Ecto neural progenitor cell (in vitro differentiated cells): ENCODE results near the gene KCTD18.

Experiments
- DNase-seq: peaks from one replicate; pipeline ENCODE4 v3.0.0-alpha.2; 2018; ENCODE audit warnings: low spot score

Gene KCTD18

DNA sequence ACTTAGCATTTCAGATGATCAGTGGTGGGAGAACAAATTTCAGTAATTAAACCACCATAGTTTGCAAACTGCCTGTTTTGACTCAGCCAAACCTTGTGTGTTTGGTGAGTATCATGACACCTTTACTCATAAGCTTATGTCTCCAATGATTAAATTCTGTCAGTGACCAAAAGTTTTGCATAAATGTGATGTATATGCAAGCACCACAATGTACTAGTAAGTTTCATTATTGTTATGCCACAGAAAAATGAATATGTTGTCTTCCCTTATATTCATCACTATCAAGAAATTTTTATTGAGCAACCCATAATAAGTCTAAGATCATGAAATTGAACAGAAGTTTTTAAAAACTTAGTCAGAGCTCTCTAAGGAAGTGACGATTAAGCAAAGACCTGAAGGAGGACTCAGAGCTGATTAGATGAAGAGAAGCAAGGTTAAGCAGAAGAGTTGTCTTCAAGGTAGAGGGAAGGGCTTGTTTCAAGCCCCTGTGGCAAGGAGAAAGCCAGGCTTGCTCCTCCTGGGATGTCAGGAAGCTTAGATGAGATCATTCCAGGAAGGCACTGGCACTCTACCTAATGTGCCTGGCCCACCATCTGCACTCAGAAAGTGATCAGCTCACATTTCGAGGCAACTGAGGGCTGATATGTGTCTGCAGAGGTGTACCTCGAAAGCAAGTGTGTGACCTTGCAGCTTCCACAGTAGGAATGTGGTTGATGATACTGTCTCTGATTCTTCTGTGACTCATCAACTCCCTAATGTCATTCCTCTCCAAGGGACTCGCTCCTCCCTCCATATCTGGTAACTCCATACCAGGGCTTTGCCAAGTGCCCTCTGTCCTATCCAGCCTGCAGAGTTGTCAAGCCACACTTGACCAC, 54.7 kb downstream of the KCTD18 start:
- DNase-seq, result no peak

DNA sequence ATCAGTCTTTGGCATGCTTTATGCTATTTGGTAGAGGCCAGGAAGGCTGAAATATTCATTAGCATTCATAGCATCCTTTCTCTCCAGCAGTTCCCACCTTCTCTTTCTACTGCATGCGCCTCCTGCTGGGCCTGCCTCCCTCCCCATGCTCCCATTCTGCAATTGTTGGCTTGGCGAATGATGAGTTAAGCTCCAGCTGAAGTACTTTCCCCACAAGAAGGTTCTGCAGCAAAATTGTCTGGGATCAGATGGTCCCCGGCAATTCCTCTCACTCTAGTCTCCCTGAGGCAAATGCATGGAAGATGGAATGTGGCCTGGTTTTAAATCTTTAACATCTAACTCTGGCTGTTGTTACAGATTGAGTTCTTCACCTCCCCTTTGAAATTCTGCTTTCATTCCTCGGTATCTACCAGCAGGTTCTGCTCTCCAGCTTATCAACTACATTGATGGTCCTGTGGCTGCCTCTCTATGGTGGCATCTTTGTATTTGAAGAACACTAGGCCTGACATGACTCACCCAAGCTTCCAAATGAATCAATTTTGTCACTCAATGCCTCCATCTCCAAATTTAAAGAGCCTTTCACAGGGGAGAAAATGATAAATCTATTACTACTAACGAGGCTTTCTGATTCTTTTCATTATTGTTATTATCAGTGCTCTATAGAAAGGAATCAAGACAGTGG, 55.9 kb downstream of the KCTD18 start:
- no peak for DNase-seq

DNA sequence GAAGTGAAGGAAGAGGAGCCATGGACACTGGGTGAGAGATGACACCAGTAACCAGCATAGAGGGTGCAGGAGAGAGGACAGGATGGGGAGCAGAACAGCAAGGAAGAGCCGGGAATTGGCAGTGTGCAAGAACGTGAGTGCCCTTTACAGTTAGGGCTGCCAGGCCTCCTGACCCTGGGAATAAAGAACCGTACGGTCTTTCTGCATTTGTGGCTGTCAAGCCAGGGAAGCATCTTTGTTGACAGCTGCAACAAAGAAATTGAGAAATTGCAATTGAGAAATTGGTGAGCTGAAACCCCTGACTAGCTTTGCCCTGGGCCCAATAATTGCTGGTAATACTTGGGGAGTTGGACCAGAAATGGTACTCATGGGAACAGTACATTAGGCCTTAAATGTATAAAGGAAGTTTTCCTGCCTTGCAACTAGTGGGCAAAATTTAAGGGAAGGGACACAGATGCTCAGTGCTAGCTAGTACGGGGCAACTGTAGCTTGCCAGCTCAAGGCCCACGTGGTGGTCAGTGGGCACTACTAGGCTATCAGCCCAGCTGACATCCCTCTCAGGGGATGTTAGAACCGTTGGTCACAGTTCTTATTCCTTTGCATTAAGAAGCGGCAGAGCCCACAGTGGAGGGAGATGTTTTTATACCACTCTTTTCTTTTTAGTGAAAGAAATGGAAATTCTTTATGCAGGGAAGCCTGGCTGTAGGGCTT, 56.6 kb downstream of the KCTD18 start:
- no peak for DNase-seq

DNA sequence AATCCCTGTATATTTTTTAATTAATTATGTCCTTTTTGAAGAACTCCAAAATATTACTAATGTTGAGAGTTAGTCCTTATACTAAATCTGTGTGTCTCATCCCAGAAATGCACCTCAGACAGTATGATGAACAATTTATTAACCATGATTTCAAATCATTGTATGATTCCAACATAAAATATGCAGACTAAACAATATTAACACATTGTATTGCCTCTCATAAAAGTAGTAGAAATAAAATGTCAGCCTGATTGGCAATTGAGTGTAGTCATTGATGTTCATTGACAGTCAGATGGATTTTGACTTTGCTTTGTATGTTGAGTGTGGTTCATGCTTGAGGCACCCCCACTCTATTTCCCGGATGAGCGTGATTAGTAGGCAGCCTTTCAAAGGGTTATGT, 57.5 kb downstream of the KCTD18 start:
- DNase-seq, result no peak

DNA sequence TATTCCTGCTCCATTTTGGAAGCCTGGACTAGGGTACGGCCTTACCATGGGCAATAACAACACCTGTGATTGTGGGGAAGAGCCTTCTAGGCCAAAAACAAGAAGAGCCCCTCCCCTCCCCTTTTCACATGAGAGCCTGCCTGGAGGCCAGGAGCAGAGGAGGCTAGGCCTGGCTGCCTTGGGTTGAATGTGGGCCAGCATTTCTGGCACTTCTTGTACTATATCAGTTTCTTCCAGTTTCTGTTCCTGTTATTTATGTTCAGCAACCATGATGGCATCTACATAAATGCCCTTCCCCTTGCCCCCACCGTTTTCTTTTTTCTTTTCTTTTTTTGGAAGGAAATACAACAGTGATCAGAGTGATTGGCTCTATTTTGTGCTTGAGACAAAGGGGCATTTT, 58.4 kb downstream of the KCTD18 start:
- no peak for DNase-seq

DNA sequence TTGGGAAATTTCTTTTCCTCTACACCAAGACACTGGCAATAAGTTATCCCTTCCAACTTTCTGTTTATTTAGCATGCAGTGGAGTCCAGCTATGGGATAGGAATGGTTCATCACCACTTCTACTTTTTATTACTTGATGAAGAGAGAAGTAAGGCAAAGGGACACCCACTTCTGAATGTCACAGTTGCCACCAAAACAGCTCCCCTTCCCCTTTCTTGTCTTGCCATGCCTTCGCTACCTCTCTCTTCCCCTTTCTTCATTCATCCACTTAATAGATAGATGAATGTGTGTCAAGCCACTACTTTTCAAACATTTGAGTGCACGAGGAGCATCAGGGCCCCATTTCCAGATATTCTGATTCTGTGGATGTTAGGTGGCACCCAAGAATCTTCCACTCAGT, 59.6 kb downstream of the KCTD18 start:
- DNase-seq, result no peak

DNA sequence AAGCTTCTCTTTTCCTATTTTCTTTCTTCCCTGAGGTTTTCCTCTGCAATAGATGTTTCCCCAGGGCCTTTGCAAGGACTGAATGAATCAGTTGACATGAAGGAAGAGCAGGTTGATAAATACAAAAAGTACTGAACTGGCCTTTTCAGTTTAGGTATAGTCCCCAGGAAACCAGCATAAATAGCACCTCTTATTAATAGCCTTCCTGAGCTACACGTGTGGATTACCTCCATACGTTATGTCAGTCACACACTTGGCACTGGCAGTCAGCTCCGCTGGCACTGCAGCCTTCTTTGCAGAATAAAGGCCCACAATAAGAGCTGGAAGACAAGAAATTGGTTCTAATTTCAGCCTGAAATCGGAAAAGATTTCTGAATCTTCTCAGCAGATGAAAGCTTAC, 60.7 kb downstream of the KCTD18 start:
- DNase-seq, result no peak

DNA sequence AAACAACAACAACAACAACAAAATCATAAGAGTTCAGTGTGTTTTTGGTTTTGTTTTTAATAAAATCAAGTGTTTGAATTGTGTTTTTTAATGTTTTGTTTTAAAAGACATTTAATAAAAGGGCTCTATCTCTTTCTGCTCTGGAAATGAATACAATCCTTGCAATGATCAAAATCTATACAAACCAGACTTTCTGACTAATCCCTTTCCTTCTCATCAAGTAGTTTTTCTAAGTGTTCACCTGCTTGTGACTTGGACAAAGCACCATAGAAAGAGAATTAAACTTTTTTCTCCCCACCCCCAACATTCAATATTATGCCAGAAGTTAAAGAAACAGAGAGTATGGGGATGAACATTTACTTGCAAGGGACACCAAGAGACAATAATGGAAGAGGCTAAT, 61.4 kb downstream of the KCTD18 start:
- no peak for DNase-seq

DNA sequence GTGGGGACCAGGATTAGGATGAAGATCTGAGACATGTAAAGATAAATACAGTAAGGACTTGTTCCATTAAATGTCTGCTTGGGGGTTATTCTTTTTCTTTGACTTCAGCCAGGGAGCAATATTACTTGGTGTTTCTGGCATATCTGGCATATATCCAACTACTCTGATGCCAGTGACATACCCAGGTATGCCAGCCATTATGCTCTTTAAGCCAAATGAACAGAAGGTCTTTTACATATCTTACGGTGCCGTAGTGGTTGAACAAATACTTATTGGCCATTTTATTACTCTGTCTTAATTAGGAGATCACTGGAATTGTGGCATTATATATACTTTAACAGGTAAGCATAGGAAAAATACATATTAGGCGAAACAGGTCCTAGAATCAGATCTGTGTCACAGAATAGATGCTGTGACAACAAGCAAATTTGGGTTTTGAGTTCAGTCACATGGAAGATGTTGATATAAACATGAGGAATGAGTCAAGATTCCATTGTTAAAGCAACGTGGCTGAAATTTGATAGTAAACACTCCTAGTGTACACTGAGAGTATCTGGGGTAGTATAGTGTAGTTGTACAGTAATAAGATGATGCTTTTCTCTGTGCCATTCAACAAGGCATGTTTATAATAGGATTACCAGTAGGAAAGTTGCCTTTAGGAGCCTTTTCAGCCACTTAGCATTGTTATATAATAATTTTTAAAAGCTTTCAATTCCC, 62.6 kb downstream of the KCTD18 start:
- DNase-seq, result no peak

DNA sequence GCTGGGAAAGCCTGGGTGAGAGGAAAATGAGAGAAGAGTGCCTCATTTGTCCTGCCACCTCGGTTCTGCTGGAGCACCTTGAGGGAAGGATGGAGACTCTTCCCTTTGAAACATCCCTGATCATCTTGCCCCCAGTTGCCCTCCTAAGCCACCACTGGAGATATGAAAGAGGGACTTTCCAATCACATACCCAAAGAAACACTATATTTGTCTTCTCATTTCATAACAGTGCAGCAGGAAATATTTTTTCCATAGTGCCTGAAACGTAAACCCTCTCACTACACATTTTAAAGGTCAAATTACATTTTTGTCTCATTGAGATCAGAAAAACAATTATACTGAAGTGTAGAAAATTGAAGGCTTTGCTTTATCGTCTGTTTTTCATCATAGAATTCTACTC, 63.3 kb downstream of the KCTD18 start:
- DNase-seq, result no peak

DNA sequence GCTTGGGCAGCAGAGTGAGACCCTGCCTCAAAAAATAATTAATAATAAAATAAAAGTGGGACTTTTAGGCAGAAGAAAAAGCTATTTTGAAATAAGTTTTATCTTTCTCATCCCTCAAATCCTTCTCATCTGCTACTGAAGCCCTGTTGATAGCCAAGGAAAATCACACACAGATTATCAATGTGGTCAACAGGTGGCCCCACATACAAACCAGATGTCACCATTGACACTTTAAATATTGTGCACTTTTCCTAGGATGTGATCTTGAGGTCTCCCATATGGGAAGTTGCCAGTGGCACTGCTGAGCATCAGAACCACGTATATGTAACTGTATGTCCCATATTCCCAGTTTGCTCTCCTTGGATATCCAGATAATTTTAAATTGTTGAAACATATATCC, 64.6 kb downstream of the KCTD18 start:
- no peak for DNase-seq

DNA sequence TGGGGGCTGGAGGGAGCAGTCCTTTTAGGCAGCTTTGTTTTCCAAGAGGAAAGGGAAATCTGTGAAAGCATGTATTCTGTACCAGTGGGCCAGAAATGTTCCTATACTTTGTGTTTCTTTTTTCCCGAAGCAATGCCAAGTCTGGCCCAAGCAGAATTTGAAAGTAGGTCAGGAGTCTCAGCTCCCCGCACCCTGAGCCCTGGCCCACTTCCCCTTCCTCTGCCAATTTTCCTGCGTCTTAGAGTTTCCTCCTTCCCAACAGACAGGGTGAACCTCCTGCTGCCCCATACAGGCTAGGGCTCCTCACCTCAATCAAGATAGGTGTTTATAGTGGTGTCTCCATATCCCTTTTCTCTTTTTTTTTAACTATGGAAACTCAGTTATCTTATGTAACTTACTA, 65.3 kb downstream of the KCTD18 start:
- no peak for DNase-seq

DNA sequence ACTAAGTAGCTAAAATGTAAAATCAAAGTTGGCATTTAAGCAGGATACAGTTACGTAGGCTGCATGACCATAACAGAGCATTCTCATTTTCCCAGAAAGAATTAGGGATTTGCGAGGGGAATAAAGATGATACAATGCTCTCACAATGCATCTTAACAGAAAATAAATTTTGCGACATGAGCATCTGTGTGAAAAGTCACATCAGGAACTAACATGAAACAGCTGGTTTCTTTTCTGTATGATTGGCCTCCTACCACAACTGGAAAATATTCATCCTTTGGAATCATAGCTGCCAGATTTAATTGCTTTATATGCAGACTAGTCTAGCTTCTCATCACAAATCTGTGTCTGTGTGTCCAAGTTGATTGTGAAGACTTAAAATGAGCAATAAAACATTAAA, 66.0 kb downstream of the KCTD18 start:
- DNase-seq, result no peak

DNA sequence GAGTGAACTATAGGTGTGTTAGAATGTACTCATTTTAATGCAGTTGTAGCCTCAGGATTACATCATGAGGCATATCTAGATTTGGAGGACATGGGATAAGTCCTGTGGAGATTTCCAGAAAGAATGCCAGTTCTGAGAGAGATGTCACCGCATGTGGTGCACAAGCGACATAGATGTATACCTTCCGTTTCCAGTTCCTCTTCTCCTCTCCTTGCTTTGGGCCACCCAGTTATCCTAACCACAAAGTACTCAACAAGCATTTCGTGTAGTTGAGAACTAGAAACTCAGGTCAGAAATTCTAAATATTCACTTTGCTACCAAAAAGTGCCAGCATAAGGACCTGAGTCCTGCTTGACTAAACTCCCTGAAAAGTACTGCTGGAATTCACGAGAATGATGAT, 66.5 kb downstream of the KCTD18 start:
- DNase-seq, result no peak

DNA sequence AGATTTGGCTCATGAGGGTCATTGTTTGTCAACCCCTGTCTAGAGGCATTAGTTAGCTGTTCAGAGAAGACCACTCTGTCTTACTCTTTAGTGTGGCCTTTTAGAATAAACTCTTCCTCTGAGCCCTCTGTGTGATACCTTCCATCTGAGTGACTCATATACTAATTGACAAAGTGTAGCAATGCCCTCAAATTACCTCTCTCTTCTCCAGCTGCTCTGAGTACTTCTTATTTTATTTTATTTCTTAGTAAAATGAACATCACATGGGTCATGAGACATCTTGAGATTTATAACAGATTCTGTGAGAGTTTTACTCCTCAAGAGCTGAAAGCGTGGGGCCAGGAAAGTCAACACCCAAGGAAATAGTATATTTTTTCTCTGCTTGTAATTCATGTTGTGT, 67.4 kb downstream of the KCTD18 start:
- DNase-seq, result no peak

DNA sequence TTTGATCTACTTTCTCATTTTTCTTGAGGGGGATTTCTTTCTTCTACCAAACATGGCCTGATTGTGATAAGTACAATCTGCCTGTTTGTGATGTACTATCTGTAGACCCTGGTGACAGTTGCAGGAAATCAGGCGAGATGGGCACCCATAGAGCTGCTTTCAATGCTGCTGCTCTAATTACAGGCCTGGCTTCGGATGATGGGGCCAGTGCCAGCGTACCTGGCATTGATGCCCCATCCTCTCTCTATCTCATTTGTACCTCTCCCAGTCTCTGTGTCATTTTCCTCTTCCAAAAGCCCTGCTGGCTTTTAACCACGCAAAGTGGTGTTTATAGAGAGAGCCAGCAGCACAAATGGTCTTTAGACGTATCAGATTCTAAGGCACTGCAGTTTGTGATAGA, 69.9 kb downstream of the KCTD18 start:
- no peak for DNase-seq
